CD4-positive, CD25-positive, alpha-beta regulatory T cell (primary cell): Measurements from ENCODE around the gene PYGO2. TPM values are rescaled to one million over a fixed set of nuclear protein-coding genes. Genes with fewer than 3 reads are reported as not detected.

Experiments used
- ATAC-seq, 2 donors: fragments of 150-1000 bp; cut with Tn5 transposase; one replicate each; pipeline ENCODE4 v1.10.0; 2021; ENCODE audit warnings: low read depth in 2 of 2, moderate number of reproducible peaks in 2 of 2, moderate library complexity in 1 of 2
- DNase-seq, 3 donors: peaks; one replicate each; pipeline versions ENCODE4 v3.0.0 to v3.0.0-alpha.2; 2012 to 2022; ENCODE audit warnings: mixed read lengths in 1 of 3
- H3K27ac ChIP-seq: one replicate; pipeline ENCODE4 v1.7.0; 2013; ENCODE audit warnings: mild to moderate bottlenecking, low read length; ENCODE audit not compliant: insufficient read depth, poor library complexity, severe bottlenecking
- H3K27me3 ChIP-seq: one replicate; pipeline ENCODE4 v1.7.0; 2013; ENCODE audit warnings: low read length; ENCODE audit not compliant: control insufficient read depth, insufficient read depth
- H3K36me3 ChIP-seq: one replicate; pipeline ENCODE4 v1.7.0; 2013; ENCODE audit warnings: mild to moderate bottlenecking, low read length, moderate library complexity; ENCODE audit not compliant: control insufficient read depth, insufficient read depth
- H3K4me1 ChIP-seq: 2 replicates; pipeline ENCODE4 v1.7.0; 2013; ENCODE audit warnings: mild to moderate bottlenecking, low read length; ENCODE audit not compliant: insufficient read depth, control insufficient read depth, poor library complexity, severe bottlenecking
- H3K4me3 ChIP-seq: one replicate; pipeline ENCODE4 v1.7.0; 2013; ENCODE audit warnings: low read depth, mild to moderate bottlenecking, low read length, moderate library complexity
- H3K9me3 ChIP-seq, 2 experiments: 1 replicate in 1 of 2; 2 replicates in 1 of 2; pipeline ENCODE4 v1.7.0; 2013; ENCODE audit warnings: low read length in 2 of 2, mild to moderate bottlenecking in 1 of 2, moderate library complexity in 1 of 2; ENCODE audit not compliant: control insufficient read depth in 2 of 2
- H3K27ac Mint-ChIP-seq, 3 donors: one replicate each; pipeline ENCODE4 v1.8.0; 2020 to 2022; ENCODE audit warnings: mild to moderate bottlenecking in 3 of 3, mixed read lengths in 3 of 3, moderate library complexity in 2 of 3
- H3K27me3 Mint-ChIP-seq: one replicate; pipeline ENCODE4 v1.8.0; 2022; ENCODE audit warnings: mild to moderate bottlenecking, mixed read lengths
- H3K36me3 Mint-ChIP-seq: one replicate; pipeline ENCODE4 v1.8.0; 2020; ENCODE audit warnings: mixed read lengths
- H3K4me1 Mint-ChIP-seq, 4 donors: one replicate each; pipeline ENCODE4 v1.8.0; 2020 to 2022; ENCODE audit warnings: mixed read lengths in 4 of 4, mild to moderate bottlenecking in 1 of 4
- H3K4me3 Mint-ChIP-seq, 4 donors: one replicate each; pipeline ENCODE4 v1.8.0; 2020 to 2022; ENCODE audit warnings: mild to moderate bottlenecking in 4 of 4, mixed read lengths in 4 of 4, moderate library complexity in 3 of 4
- H3K9me3 Mint-ChIP-seq, 7 donors: one replicate each; pipeline ENCODE4 v1.8.0; 2020 to 2022; ENCODE audit warnings: mixed read lengths in 7 of 7, mild to moderate bottlenecking in 3 of 7, moderate library complexity in 2 of 7
- polyA plus RNA-seq, 4 donors: library from polyadenylated mRNA; unstranded; fragments of 300-500 nt; fragmentation: Illumina TruSeq; gene quantifications; one replicate each; pipeline ENCODE4 v1.2.3, GENCODE V29; 2021
- total RNA-seq: library from RNA; stranded (reverse); gene quantifications from one replicate; pipeline ENCODE4 v1.2.3, GENCODE V29; 2022

PYGO2 gene
- total and polyA plus RNA-seq, 5 donors from 2014 or later, result 30.2 to 47.3 (median 46.6) TPM

GRCh38 chr1:154962156-154962749 is 671 bp upstream of the PYGO2 start:
- H3K4me3 Mint-ChIP-seq, result peak overlapping the region; percentile 85 to 96 (median 86)
- ATAC-seq, result peak; percentile 2 to 3
- peaks cover 56% of the 10 kb centered on the region for H3K36me3 ChIP-seq
- peaks cover 6 to 49% (median 26%) of the 10 kb centered on the region in 4 donors for H3K4me1 Mint-ChIP-seq
- H3K27ac ChIP-seq, result peak overlapping the region; percentile 92
- peaks cover 13% of the 10 kb centered on the region for H3K36me3 Mint-ChIP-seq
- peak overlapping the region; percentile 64 for H3K4me3 ChIP-seq
- peak overlapping the region; percentile 88 to 95 (median 91) for H3K27ac Mint-ChIP-seq
- no peaks in the 10 kb centered on the region for H3K27me3 ChIP-seq
- H3K27me3 Mint-ChIP-seq, result no peaks in the 10 kb centered on the region
- DNase-seq, result peak in 1 of 3 donors; percentile 55
- H3K4me1 ChIP-seq, result peaks cover 37% of the 10 kb centered on the region
- H3K9me3 ChIP-seq, result no peaks in the 10 kb centered on the region
- H3K9me3 Mint-ChIP-seq, result no peaks in the 10 kb centered on the region

GRCh38 chr1:154960446-154961136 is 991 bp downstream of the PYGO2 start:
- H3K4me1 ChIP-seq, result peaks cover 53% of the 10 kb centered on the region
- Mint-ChIP-seq H3K9me3 (peaks cover 0 to 2% (median 0%) of the 10 kb centered on the region in 7 donors), H3K27me3 (peaks cover 6% of the 10 kb centered on the region), H3K4me3 (peak overlapping the region; percentile 96 to 98 (median 97)), H3K4me1 (peaks cover 6 to 62% (median 32%) of the 10 kb centered on the region in 4 donors), H3K27ac (peak overlapping the region; percentile 91 to 97 (median 96)), H3K36me3 (peaks cover 11% of the 10 kb centered on the region)
- DNase-seq (no peak), ATAC-seq (no peak)
- no peaks in the 10 kb centered on the region for H3K27me3 ChIP-seq
- no peaks in the 10 kb centered on the region for H3K9me3 ChIP-seq
- peaks cover 39% of the 10 kb centered on the region for H3K36me3 ChIP-seq
- peak overlapping the region; percentile 92 for H3K27ac ChIP-seq
- H3K4me3 ChIP-seq, result peak overlapping the region; percentile 85

- Histone ChIP-seq H3K9me3 (no peaks in the 10 kb centered on the region), H3K36me3 (peaks cover 30% of the 10 kb centered on the region), H3K4me1 (peaks cover 63% of the 10 kb centered on the region), H3K27me3 (no peaks in the 10 kb centered on the region), H3K4me3 (no peak overlapping the region), H3K27ac (peak overlapping the region; percentile 23)
- ATAC-seq (no peak), DNase-seq (no peak)
- Mint-ChIP-seq H3K27ac (peak overlapping the region in 2 of 3 donors; percentile 71 to 96), H3K4me3 (peak overlapping the region in 1 of 4 donors; percentile 98), H3K4me1 (peaks cover 6 to 72% (median 36%) of the 10 kb centered on the region in 4 donors), H3K27me3 (peaks cover 6% of the 10 kb centered on the region), H3K36me3 (peaks cover 13% of the 10 kb centered on the region), H3K9me3 (peaks cover 0 to 4% (median 0%) of the 10 kb centered on the region in 7 donors)
Observed at GRCh38 chr1:154959426-154959780, 2.2 kb downstream of the PYGO2 start.

- peaks cover 10% of the 10 kb centered on the region for H3K36me3 Mint-ChIP-seq
- ATAC-seq, result no peak
- peaks cover 6 to 76% (median 40%) of the 10 kb centered on the region in 4 donors for H3K4me1 Mint-ChIP-seq
- Histone ChIP-seq H3K36me3 (peaks cover 28% of the 10 kb centered on the region), H3K4me1 (peaks cover 69% of the 10 kb centered on the region), H3K27me3 (no peaks in the 10 kb centered on the region), H3K9me3 (no peaks in the 10 kb centered on the region), H3K27ac (no peak overlapping the region), H3K4me3 (no peak overlapping the region)
- no peak for DNase-seq
- peak overlapping the region; percentile 33 to 79 (median 56) for H3K4me3 Mint-ChIP-seq
- peaks cover 0 to 4% (median 0%) of the 10 kb centered on the region in 7 donors for H3K9me3 Mint-ChIP-seq
- H3K27me3 Mint-ChIP-seq, result peaks cover 6% of the 10 kb centered on the region
- peak overlapping the region; percentile 15 to 56 (median 46) for H3K27ac Mint-ChIP-seq
Observed at GRCh38 chr1:154958681-154959425, 2.7 kb downstream of the PYGO2 start.

- peaks cover 11% of the 10 kb centered on the region for H3K36me3 Mint-ChIP-seq
Observed at GRCh38 chr1:154958036-154958435, 3.5 kb downstream of the PYGO2 start.

GRCh38 chr1:154957091-154957657 is 4.4 kb downstream of the PYGO2 start:
- H3K4me1 Mint-ChIP-seq, result peaks cover 6 to 76% (median 43%) of the 10 kb centered on the region in 4 donors

More at GRCh38 chr1:154958036-154958435, 3.5 kb downstream of the PYGO2 start:
- ATAC-seq (no peak), DNase-seq (no peak)
- H3K9me3 Mint-ChIP-seq, result peaks cover 0 to 4% (median 0%) of the 10 kb centered on the region in 7 donors
- H3K27me3 Mint-ChIP-seq, result peaks cover 6% of the 10 kb centered on the region
- H3K27ac ChIP-seq, result peak overlapping the region; percentile 5
- no peaks in the 10 kb centered on the region for H3K27me3 ChIP-seq
- H3K4me3 ChIP-seq, result no peak overlapping the region
- peaks cover 6 to 76% (median 43%) of the 10 kb centered on the region in 4 donors for H3K4me1 Mint-ChIP-seq
- H3K4me3 Mint-ChIP-seq, result peak overlapping the region in 3 of 4 donors; percentile 33 to 79 (median 74)
- H3K36me3 ChIP-seq, result peaks cover 25% of the 10 kb centered on the region
- H3K9me3 ChIP-seq, result no peaks in the 10 kb centered on the region
- H3K27ac Mint-ChIP-seq, result peak overlapping the region in 2 of 3 donors; percentile 46 to 99
- peaks cover 76% of the 10 kb centered on the region for H3K4me1 ChIP-seq

GRCh38 chr1:154956544-154956941 is 5.0 kb downstream of the PYGO2 start:
- H3K4me1 ChIP-seq, result peaks cover 80% of the 10 kb centered on the region

More at GRCh38 chr1:154957091-154957657, 4.4 kb downstream of the PYGO2 start:
- H3K9me3 ChIP-seq, result no peaks in the 10 kb centered on the region
- H3K27ac ChIP-seq, result peak overlapping the region; percentile 100
- no peak overlapping the region for H3K4me3 ChIP-seq
- Mint-ChIP-seq H3K36me3 (peaks cover 18% of the 10 kb centered on the region), H3K4me3 (peak overlapping the region; percentile 18 to 97 (median 55)), H3K27me3 (peaks cover 6% of the 10 kb centered on the region), H3K9me3 (peaks cover 0 to 4% (median 0%) of the 10 kb centered on the region in 7 donors), H3K27ac (peak overlapping the region; percentile 71 to 100 (median 99))
- H3K36me3 ChIP-seq, result peaks cover 23% of the 10 kb centered on the region
- peaks cover 76% of the 10 kb centered on the region for H3K4me1 ChIP-seq
- DNase-seq (no peak), ATAC-seq (no peak)
- H3K27me3 ChIP-seq, result no peaks in the 10 kb centered on the region

More at GRCh38 chr1:154956544-154956941, 5.0 kb downstream of the PYGO2 start:
- no peaks in the 10 kb centered on the region for H3K27me3 ChIP-seq
- H3K27ac ChIP-seq, result peak overlapping the region; percentile 100
- H3K9me3 ChIP-seq, result no peaks in the 10 kb centered on the region
- Mint-ChIP-seq H3K27me3 (peaks cover 6% of the 10 kb centered on the region), H3K9me3 (peaks cover 0 to 4% (median 0%) of the 10 kb centered on the region in 7 donors), H3K36me3 (peaks cover 22% of the 10 kb centered on the region), H3K4me1 (peaks cover 6 to 81% (median 47%) of the 10 kb centered on the region in 4 donors), H3K4me3 (peak overlapping the region; percentile 95 to 98 (median 98)), H3K27ac (peak overlapping the region; percentile 99 to 100 (median 100))
- DNase-seq (no peak), ATAC-seq (no peak)
- peaks cover 25% of the 10 kb centered on the region for H3K36me3 ChIP-seq
- peak overlapping the region; percentile 91 for H3K4me3 ChIP-seq
